Duodenal mucosa (tissue), 2 donors: Measurements from ENCODE around the gene HTR3B.
A peak's percentile ranks its signal among the peaks of the same experiment; 100 is the strongest.
"Not testable (repeated sequence)": the region's sequence is repeated elsewhere in the genome, so short reads cannot be mapped to it uniquely, and the experiment has no call there.

Experiments used
- H3K27ac ChIP-seq: one replicate; pipeline ENCODE4 v1.7.0; 2013; ENCODE audit warnings: low read depth, low read length
- H3K27me3 ChIP-seq, 2 donors: one replicate each; pipeline ENCODE4 v1.7.0; 2013; ENCODE audit warnings: low read length in 2 of 2, control low read depth in 1 of 2; ENCODE audit not compliant: insufficient read depth in 2 of 2, control insufficient read depth in 1 of 2
- H3K36me3 ChIP-seq, 2 donors: one replicate each; pipeline ENCODE4 v1.7.0; 2013; ENCODE audit warnings: low read length in 2 of 2, control low read depth in 1 of 2; ENCODE audit not compliant: insufficient read depth in 2 of 2, control insufficient read depth in 1 of 2
- H3K4me1 ChIP-seq, 2 donors: one replicate each; pipeline ENCODE4 v1.7.0; 2013; ENCODE audit warnings: low read length in 2 of 2, control low read depth in 1 of 2; ENCODE audit not compliant: insufficient read depth in 2 of 2, control insufficient read depth in 1 of 2
- H3K4me3 ChIP-seq, 2 donors: one replicate each; pipeline ENCODE4 v1.7.0; 2013; ENCODE audit warnings: low read length in 2 of 2, low read depth in 1 of 2
- H3K9ac ChIP-seq, 2 donors: one replicate each; pipeline ENCODE4 v1.7.0; 2013; ENCODE audit warnings: low read length in 2 of 2, low read depth in 1 of 2
- H3K9me3 ChIP-seq, 2 donors: one replicate each; pipeline ENCODE4 v1.7.0; 2013; ENCODE audit warnings: low read length in 2 of 2, control low read depth in 1 of 2; ENCODE audit not compliant: control insufficient read depth in 1 of 2

HTR3B gene

DNA sequence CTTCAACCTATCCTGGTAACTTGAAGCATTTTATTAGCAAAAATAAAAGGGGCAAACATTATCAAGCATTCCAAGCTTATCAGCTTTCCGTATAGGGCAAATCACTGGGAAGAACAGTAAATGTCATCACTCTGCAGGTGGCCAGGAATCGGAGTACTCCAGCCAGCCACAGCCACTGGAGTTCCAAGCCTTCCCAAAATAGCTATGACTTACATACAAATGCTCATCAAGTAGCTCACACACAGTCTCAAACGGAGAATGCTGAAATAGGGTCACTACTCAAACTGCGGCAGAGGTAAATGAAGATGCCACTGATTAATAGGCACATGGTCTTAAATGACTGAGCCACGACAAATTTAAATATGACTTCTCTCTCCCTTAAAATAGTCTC, 31.4 kb upstream of the HTR3B start:
- H3K9ac ChIP-seq = no peak overlapping the region
- H3K9me3 ChIP-seq = no peaks in the 10 kb centered on the region
- H3K36me3 ChIP-seq = no peaks in the 10 kb centered on the region
- H3K27ac ChIP-seq = no peak overlapping the region
- no peaks in the 10 kb centered on the region for H3K27me3 ChIP-seq
- H3K4me1 ChIP-seq = peaks cover 15 to 17% of the 10 kb centered on the region in 2 donors
- H3K4me3 ChIP-seq = peak overlapping the region in 1 of 2 donors; percentile 45

DNA sequence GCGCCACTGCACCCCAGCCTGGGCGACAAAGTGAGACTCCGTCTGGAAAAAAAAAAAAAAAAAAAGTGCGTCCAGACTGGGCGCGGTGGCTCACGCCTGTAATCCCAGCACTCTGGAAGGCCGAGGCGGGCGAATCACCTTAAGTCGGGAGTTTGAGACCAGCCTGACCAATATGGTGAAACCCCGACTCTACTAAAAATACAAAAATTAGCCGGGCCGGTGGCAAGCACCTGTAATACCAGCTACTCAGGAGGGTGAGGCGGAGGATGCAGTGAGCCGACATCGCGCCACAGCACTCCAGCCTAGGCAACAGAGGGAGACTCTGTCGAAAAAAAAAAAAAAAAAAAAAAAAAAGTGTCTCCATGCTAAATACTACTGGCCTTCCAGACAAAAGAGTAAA, 30.5 kb upstream of the HTR3B start:
- H3K9me3 ChIP-seq = no peaks in the 10 kb centered on the region
- peak overlapping the region in 1 of 2 donors; percentile 76 for H3K9ac ChIP-seq
- H3K4me1 ChIP-seq = peaks cover 15 to 17% of the 10 kb centered on the region in 2 donors
- H3K4me3 ChIP-seq = peak overlapping the region; percentile 84 to 90
- no peaks in the 10 kb centered on the region for H3K36me3 ChIP-seq
- H3K27ac ChIP-seq = no peak overlapping the region
- H3K27me3 ChIP-seq = no peaks in the 10 kb centered on the region

DNA sequence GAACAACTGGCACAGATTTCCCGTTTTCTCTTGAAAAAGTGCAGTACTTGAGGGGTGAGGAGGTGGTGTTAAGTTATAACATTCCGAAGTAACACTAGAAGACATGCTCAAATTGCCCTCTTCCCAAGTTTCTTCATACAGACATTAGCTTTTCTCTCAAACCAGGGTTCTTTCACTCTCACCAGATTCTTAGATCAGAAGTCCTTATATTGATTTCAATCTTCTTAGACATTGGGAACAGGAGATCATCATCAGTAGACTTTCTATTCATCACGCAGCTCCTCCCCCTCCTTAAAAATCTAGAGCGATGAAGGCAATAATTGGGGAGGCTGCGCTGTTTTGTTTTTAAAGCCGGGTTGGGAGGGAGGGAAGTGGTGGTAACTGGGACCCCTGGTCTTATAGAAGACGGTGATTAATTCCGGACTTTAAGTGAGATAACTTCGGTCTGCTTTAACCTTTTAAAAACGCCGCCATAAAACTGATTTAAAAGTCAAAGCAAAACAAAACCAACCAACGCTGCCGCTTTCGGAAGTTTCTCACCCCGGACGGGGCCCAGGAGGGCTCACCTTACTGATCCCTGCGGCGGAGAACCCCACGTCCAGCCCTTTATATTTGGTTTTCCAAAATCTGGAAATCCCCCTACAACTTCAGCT, 29.9 kb upstream of the HTR3B start:
- H3K27ac ChIP-seq = no peak overlapping the region
- no peaks in the 10 kb centered on the region for H3K27me3 ChIP-seq
- no peaks in the 10 kb centered on the region for H3K9me3 ChIP-seq
- peak overlapping the region; percentile 76 to 85 for H3K9ac ChIP-seq
- H3K4me3 ChIP-seq = peak overlapping the region; percentile 84 to 90
- H3K36me3 ChIP-seq = no peaks in the 10 kb centered on the region
- peaks cover 15 to 17% of the 10 kb centered on the region in 2 donors for H3K4me1 ChIP-seq

DNA sequence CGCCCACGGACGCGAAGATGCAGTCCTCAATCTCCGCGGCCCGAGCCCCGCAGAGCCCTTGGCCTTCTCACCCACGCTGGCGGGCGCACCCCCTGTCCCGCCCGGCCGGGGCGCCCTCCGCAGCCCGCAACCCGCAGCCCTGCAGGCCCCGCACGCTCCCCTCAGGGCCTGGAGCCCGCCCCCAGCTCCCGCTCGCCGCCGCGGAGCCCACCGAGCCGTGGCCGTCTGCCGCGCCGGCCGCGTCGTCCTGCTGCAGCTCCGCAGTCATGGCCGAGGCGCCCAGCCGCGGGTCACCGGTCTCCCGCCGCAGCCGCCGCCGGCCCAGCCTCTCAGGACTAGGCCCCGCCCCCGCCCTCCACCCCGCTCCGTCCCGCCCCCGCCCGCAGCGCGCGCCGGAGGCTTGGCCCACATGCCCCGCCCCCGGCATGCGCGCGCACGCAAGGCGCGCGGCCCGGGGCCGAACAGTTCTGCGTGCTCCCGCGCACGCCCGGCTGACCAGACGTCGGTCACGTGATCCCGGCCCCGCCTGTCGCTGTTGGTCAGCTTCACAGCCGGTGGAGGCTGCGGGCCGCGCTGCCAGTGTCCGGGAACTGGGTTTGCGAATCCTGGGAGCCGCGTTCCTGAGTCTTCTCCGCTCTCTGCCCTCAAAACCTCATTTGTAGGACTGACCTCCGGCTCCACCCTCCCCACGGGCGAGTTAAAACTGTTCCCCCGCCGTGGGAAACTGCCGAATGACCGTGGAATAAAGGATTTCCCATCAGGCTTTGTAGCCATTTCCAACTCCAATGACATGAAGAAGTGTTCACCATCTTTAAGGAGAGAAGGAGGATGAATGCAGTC, 29.1 kb upstream of the HTR3B start, which contains the start of gene USP28:
USP28 (minus strand) TSS at position 339 of the 840 bp plus-strand sequence; CDS start at position 268, 71 bp downstream.
- Histone ChIP-seq H3K4me3 (peak within 1 kb of the TSS; percentile 90 to 95), H3K27ac (peak within 1 kb of the TSS; percentile 92), H3K9ac (peak within 1 kb of the TSS; percentile 86 to 89), H3K36me3 (no peaks in the 10 kb centered on the region), H3K4me1 (peaks cover 15 to 17% of the 10 kb centered on the region in 2 donors), H3K9me3 (no peaks in the 10 kb centered on the region), H3K27me3 (no peaks in the 10 kb centered on the region)

DNA sequence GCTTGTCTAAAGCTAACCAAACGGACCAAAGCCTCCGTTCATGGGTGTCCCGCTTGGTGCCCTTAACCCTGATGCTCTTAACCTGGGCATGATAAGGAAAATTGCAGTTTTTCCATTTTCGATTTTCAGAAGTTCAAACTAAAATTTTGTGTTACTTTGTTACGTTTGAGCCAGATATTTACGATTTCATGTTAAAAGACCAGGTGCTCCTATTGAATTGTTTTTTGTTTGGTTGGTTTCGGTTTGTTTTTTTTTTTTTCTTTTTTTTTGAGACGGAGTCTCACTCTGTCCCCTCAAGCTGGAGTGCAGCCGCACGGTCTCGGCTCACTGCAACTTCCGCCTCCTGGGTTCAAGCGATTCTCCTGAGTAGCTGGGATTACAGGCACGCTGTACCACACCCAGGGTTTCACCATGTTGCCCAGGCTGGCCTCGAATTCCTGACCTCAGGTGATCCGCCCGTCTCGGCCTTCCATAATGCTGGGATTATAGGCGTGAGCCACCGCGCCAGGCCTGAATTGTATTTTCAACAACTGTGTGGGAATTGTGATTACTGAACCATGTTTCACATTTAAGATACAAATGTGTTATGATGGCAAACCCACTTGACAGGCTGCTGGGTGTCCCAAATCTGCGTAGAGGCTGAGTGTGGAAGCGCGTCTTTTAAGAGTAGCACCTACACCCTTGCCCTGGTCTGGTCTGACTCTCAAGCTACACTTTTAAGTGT, 28.4 kb upstream of the HTR3B start:
- H3K4me3 ChIP-seq = peak overlapping the region; percentile 90 to 95

DNA sequence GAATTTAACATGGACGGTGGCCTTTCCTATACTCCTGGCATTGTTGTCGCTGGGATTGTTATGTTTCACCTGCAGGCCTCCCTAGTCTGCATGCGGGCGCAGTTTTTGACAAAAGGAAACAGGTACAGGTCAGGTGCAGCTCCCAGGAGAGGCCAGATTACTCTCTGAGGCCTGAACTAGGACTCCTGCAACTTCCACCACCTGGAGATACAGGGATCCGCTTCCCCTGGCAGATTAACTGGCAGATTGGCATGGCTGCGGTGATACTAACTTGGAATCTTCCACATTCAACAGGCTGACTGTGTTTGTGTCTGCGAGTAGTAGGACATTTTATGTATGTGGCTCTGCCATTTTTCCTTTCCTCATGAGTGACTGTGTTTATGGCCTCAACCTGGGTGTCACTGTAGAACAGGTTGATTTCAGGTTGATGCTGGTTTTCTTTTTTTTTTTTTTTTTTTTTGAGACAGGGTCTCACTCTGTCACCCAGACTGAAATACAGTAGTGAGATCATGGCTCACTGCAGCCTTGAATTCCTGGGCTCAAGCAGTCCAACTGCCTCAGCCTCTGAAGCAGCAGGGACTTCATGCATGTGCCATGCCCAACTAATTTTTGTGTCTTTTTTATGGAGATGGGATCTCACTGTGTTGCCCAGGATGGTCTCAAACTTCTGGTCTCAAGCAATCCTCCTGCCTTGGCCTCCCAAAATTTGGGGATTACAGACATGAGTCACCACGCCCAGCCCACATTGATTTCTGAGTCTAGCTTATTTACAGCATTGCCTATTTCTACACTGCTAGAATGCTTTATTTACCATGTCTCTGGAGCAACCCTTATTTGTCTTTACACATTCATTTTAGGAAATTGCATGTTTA, 27.6 kb upstream of the HTR3B start:
- no peaks in the 10 kb centered on the region for H3K36me3 ChIP-seq
- H3K27me3 ChIP-seq = no peaks in the 10 kb centered on the region
- H3K9me3 ChIP-seq = no peaks in the 10 kb centered on the region
- peaks cover 15 to 17% of the 10 kb centered on the region in 2 donors for H3K4me1 ChIP-seq
- no peak overlapping the region for H3K9ac ChIP-seq
- peak overlapping the region in 1 of 2 donors; percentile 90 for H3K4me3 ChIP-seq
- no peak overlapping the region for H3K27ac ChIP-seq

More for the DNA sequence above, 28.4 kb upstream of the HTR3B start:
- H3K27me3 ChIP-seq = no peaks in the 10 kb centered on the region
- H3K4me1 ChIP-seq = peaks cover 15 to 17% of the 10 kb centered on the region in 2 donors
- H3K9ac ChIP-seq = peak overlapping the region; percentile 86 to 89
- H3K36me3 ChIP-seq = no peaks in the 10 kb centered on the region
- peak overlapping the region; percentile 92 for H3K27ac ChIP-seq
- no peaks in the 10 kb centered on the region for H3K9me3 ChIP-seq

DNA sequence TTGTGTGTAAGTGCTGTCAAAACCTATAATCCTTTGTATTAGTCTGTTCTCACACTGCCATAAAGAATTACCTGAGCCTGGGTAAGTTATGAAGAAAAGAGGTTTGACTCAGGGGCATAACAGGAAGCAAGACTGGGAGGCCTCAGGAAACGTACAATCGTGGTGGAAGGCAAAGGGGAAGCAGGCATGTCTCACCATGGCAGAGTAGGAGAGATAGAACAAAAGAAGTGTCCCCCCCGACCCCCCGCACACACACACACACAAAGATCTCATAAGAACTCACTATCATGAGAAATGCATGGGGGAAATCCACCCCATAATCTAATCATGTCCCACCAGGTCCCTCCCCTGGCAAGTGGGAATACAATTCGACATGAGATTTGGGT, 26.9 kb upstream of the HTR3B start:
- H3K27me3 ChIP-seq = no peaks in the 10 kb centered on the region

DNA sequence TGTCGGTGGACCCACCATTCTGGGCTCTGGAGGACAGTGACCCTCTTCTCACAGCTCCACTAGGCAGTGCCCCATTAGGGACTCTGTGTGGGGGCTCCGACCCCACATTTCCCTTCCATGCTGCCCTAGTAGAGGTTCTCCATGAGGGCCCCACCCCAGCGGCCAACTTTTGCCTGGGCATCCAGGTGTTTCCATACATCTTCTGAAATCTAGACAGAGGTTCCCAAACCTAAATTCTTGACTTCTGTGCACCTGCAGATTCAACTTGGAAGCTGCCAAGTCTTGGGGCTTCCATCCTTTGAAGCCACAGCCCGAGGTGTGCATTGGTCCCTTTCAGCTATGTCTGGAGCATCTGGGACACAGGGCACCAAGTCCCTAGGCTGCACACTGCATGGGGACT, 25.1 kb upstream of the HTR3B start:
- H3K27me3 ChIP-seq, H3K27ac ChIP-seq, H3K4me3 ChIP-seq, H3K9me3 ChIP-seq, H3K36me3 ChIP-seq, H3K4me1 ChIP-seq, H3K9ac ChIP-seq: not testable (repeated sequence)

More for the DNA sequence above, 26.9 kb upstream of the HTR3B start:
- Histone ChIP-seq H3K4me3 (no peak overlapping the region), H3K4me1 (peaks cover 13 to 17% of the 10 kb centered on the region in 2 donors), H3K27ac (no peak overlapping the region), H3K9ac (no peak overlapping the region), H3K36me3 (no peaks in the 10 kb centered on the region), H3K9me3 (no peaks in the 10 kb centered on the region)

DNA sequence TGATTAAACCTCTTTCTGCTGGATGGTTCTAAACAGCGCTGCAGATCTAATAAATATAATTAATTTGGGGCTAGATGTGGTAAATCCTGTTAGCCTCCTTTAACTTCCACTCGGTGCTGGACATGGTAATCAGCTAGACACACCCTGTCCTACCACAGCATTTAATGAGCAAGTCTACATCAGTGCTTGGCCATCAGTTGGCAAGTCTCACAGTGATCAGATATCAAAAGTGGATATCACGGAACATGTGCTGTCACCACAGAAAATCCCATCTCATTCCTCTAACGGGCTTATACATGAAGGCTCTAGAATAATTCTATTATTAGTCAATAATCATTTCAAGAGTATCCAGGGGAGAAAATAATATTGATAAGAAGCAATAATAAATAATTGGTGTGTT, 23.6 kb upstream of the HTR3B start:
- no peaks in the 10 kb centered on the region for H3K9me3 ChIP-seq
- no peaks in the 10 kb centered on the region for H3K27me3 ChIP-seq
- H3K4me3 ChIP-seq = no peak overlapping the region
- peaks cover 0 to 2% of the 10 kb centered on the region in 2 donors for H3K4me1 ChIP-seq
- H3K27ac ChIP-seq = no peak overlapping the region
- no peaks in the 10 kb centered on the region for H3K36me3 ChIP-seq
- H3K9ac ChIP-seq = no peak overlapping the region
